ENCODE data around the gene HAP1. TPM values are rescaled to one million over a fixed set of nuclear protein-coding genes. Genes with fewer than 3 reads are reported as not detected.
"Not testable (repeated sequence)": the region's sequence is repeated elsewhere in the genome, so short reads cannot be mapped to it uniquely, and the experiment has no call there.

The HAP1 gene
- total and polyA plus RNA-seq, 2 of the 8 experiments (the other 6 are each of a cell fraction or from before 2014, with no cell fraction given): 2.3 to 3.6 TPM

DNA sequence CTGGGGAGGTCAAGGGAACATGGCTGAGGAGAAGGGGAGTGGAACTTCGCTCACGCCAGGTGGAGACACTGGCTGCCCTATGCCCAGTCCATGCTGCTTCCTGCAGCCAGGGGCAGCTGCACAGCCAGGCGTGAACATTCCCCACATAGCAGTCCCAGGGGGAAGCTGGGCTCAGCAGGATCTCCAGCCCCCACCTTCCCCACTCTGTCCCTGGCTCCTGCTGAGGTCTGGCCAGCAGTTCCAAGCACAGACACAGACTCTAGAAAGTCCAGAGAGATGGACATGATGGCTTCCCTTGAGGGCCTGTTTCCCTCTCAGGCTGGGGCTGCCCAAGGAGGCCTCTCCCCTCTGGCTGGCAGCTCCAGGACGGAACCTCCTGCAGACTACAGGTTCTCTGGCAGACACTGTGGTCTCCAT, 42.7 kb upstream of the HAP1 start (continued):
- TF ChIP-seq, protein P1, sequence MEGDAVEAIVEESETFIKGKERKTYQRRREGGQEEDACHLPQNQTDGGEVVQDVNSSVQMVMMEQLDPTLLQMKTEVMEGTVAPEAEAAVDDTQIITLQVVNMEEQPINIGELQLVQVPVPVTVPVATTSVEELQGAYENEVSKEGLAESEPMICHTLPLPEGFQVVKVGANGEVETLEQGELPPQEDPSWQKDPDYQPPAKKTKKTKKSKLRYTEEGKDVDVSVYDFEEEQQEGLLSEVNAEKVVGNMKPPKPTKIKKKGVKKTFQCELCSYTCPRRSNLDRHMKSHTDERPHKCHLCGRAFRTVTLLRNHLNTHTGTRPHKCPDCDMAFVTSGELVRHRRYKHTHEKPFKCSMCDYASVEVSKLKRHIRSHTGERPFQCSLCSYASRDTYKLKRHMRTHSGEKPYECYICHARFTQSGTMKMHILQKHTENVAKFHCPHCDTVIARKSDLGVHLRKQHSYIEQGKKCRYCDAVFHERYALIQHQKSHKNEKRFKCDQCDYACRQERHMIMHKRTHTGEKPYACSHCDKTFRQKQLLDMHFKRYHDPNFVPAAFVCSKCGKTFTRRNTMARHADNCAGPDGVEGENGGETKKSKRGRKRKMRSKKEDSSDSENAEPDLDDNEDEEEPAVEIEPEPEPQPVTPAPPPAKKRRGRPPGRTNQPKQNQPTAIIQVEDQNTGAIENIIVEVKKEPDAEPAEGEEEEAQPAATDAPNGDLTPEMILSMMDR (IDR thresholded peaks at IDR 0.05; ENCODE audit: control extremely low read depth in 1 of 3, insufficient read depth in 1 of 3, low read depth in 1 of 3, low read length in 3 of 3): peak; percentile 19 to 51 (median 21)

DNA sequence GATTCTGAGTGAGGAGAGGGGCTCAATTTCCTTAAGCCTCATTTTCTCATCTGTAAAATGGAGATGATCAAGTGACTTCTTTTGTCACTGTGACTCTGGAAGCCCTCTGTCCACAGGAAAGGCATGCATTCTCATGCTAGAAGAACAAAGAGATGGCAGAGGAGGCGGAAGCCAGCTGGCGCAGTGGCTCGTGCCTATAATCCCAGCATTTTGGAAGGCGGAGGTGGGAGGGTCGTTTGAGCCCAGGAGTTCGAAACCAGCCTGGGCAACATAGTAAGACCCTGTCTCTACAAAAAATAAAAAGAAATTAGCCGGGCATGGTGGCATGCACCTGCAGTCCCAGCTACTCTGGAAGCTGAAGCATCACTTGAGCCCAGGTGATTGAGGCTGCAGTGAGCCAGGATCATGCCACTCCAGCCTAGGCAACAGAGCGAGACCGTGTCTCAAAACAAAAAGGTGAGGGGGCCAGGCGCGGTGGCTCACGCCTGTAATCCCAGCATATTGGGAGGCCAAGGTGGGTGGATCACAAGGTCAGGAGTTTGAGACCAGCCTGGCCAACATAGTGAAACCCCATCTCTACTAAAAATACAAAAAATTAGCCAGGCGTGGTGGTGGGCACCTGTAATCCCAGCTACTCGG, 41.9 kb upstream of the HAP1 start:
- not testable (repeated sequence) for DNase-seq (ENCODE audit: low read depth in 1 of 2, low spot score in 2 of 2); H3K27ac ChIP-seq (ENCODE audit: low read depth, low read length); H3K4me3 ChIP-seq (ENCODE audit: extremely low read depth in 1 of 4, insufficient read depth in 2 of 4, low read depth in 3 of 4, low read length in 4 of 4); H3K23ac ChIP-seq (ENCODE audit: insufficient read length); FAIRE-seq; H3K9ac ChIP-seq (replicated peaks in 1 of 4; ENCODE audit: extremely low read depth in 1 of 4, low read depth in 3 of 4, low read length in 3 of 4); H4K5ac ChIP-seq (ENCODE audit: insufficient read length, low read depth, low read length); H2AFZ ChIP-seq (ENCODE audit: low read length); H3K56ac ChIP-seq (replicated peaks; ENCODE audit: insufficient read length, low read depth, low read length); H3K36me3 ChIP-seq (ENCODE audit: control insufficient read depth in 2 of 4, insufficient read depth in 4 of 4, low read length in 3 of 4); H2BK20ac ChIP-seq (ENCODE audit: low read length); H3K23me2 ChIP-seq (ENCODE audit: low read depth, low read length); H3K4ac ChIP-seq (replicated peaks; ENCODE audit: insufficient read length, low read depth, low read length); H3K18ac ChIP-seq (ENCODE audit: extremely low read depth, low read length); H4K8ac ChIP-seq (ENCODE audit: extremely low read depth, insufficient read depth, low read length); H3K9me3 ChIP-seq (ENCODE audit: insufficient read depth in 2 of 2, low read depth in 1 of 2, low read length in 1 of 2); H3K14ac ChIP-seq (ENCODE audit: insufficient read length); H3K27me3 ChIP-seq (replicated peaks in 1 of 4; ENCODE audit: control insufficient read depth in 3 of 4, extremely low read depth in 1 of 4, insufficient read depth in 3 of 4, low read length in 3 of 4)
- ChIA-PET POLR2A (ENCODE audit: partially characterized antibody) (interaction anchor here (1.1 to 7.5 kb wide), 7 partner anchors 8 to 42 kb away, joined by 3 to 83 read pairs (median 5); partner anchors contain the start of genes HAP1 and JUP), CTCF (ENCODE audit: partially characterized antibody) (interaction anchor here (0.6 to 6.8 kb wide), 7 partner anchors 9 to 39 kb away, joined by 3 to 55 read pairs (median 4); partner anchors contain the start of genes JUP and P3H4)
- H3K79me1 ChIP-seq (ENCODE audit: low read depth, low read length): peaks cover 16% of the 10 kb centered on the region
- WGBS, 2 experiments (ENCODE audit: extremely low coverage in 1 of 2, insufficient coverage in 1 of 2, insufficient read length in 1 of 2, insufficient replicate concordance in 2 of 2, low coverage in 1 of 2, low lambda C conversion rate in 2 of 2, missing lambda C conversion rate in 1 of 2): 89% methylated on average over 14 of the region's 14 CpGs; no CpG with 5 or more reads in 1 of the 2 experiments
- H2BK12ac ChIP-seq (ENCODE audit: low read depth, low read length): peak overlapping the region; percentile 88; the same call in 1 of the 2 replicates
- peaks cover 0 to 52% of the 10 kb centered on the region in 2 experiments; a peak in 3 of 4 replicates for H3K79me2 ChIP-seq (ENCODE audit: control insufficient read depth in 1 of 2, insufficient read depth in 2 of 2, low read length in 2 of 2)
- peak overlapping the region; percentile 67 for H2BK120ac ChIP-seq (replicated peaks; ENCODE audit: low read depth, low read length)
- peaks cover 0 to 51% (median 34%) of the 10 kb centered on the region in 4 experiments; a peak in 6 of 7 replicates for H3K4me1 ChIP-seq (replicated peaks in 1 of 4; ENCODE audit: control insufficient read depth in 3 of 4, insufficient read depth in 4 of 4, low read length in 3 of 4)
- peak overlapping the region; percentile 22 to 42; a peak in 2 of 4 replicates for H3K4me2 ChIP-seq (ENCODE audit: insufficient read depth in 1 of 2, low read depth in 2 of 2, low read length in 2 of 2)
- H2BK15ac ChIP-seq (ENCODE audit: low read length): peak overlapping the region; percentile 88
- H2BK5ac ChIP-seq (ENCODE audit: low read depth, low read length): peak overlapping the region; percentile 68
- H2AK5ac ChIP-seq (ENCODE audit: low read depth, low read length): peak overlapping the region; percentile 75; the same call in 1 of the 2 replicates
- H4K20me1 ChIP-seq (replicated peaks in 1 of 2; ENCODE audit: control insufficient read depth in 1 of 2, insufficient read depth in 2 of 2, low read length in 2 of 2): peaks cover 6 to 20% of the 10 kb centered on the region in 2 experiments
- peak overlapping the region; percentile 49 for H4K91ac ChIP-seq (replicated peaks; ENCODE audit: insufficient read length, low read length)

Measured in H1 (cell line).